SK-N-MC (cell line): Measurements from ENCODE around the gene FER.

Source experiments
- EZH2 ChIP-seq: fragments of 200-600 bp; sonication (generic); IDR thresholded peaks from one replicate; pipeline ENCODE4 v1.6.1; 2017; ENCODE audit warnings: antibody characterized with exemption
- FOXP2 ChIP-seq: optimal IDR thresholded peaks from 2 replicates; pipeline ENCODE3; 2011; ENCODE audit warnings: mild to moderate bottlenecking, moderate library complexity; ENCODE audit not compliant: insufficient read depth; ENCODE audit errors: extremely low read length, control extremely low read depth
- POLR2AphosphoS5 ChIP-seq: IDR thresholded peaks from 2 replicates; pipeline ENCODE4 v1.6.1; 2012; ENCODE audit warnings: mild to moderate bottlenecking, low read depth, low read length, borderline replicate concordance

GRCh38 chr5:108953940-108954339 lies 206.2 kb downstream of the FER start:
- TF ChIP-seq EZH2 (no peak), FOXP2 (no peak), POLR2AphosphoS5 (no peak)
